ENCODE measurements around the gene IPO8. TPM values are rescaled to one million over a fixed set of nuclear protein-coding genes. Genes with fewer than 3 reads are reported as not detected.
A peak's percentile ranks its signal among the peaks of the same experiment; 100 is the strongest.

The IPO8 gene
- total RNA-seq, 1 donor from 2014 or later: 51.4 TPM

DNA sequence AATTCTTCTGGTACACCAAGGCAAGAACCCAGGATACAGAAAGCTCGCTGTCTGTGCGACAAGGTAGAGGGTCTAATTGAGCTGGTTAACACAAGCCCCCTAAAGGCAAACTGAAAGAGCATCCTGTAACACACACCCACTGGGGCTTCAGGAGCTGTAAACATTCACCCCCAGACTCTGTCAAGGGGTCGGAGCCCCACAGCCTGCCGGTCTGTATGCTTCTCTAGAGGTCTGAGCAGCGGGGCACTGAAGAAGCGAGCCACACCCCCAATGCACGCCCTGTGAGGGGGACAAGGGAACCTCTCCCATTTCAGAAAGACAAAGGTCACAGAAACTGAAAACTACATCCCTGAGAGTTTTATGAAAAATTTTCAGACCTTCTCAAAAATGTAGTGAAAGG is 1.3 kb upstream of the IPO8 start:
- Mint-ChIP-seq H3K9me3 (ENCODE audit: unreplicated experiment) (no peaks in the 10 kb centered on the region), H3K4me3 (ENCODE audit: unreplicated experiment) (no peak overlapping the region), H3K27me3 (ENCODE audit: unreplicated experiment) (no peaks in the 10 kb centered on the region), H3K4me1 (ENCODE audit: unreplicated experiment) (peaks cover 31% of the 10 kb centered on the region), H3K36me3 (ENCODE audit: unreplicated experiment) (no peaks in the 10 kb centered on the region), H3K27ac (ENCODE audit: unreplicated experiment) (no peak overlapping the region)
- TF ChIP-seq, protein P1, sequence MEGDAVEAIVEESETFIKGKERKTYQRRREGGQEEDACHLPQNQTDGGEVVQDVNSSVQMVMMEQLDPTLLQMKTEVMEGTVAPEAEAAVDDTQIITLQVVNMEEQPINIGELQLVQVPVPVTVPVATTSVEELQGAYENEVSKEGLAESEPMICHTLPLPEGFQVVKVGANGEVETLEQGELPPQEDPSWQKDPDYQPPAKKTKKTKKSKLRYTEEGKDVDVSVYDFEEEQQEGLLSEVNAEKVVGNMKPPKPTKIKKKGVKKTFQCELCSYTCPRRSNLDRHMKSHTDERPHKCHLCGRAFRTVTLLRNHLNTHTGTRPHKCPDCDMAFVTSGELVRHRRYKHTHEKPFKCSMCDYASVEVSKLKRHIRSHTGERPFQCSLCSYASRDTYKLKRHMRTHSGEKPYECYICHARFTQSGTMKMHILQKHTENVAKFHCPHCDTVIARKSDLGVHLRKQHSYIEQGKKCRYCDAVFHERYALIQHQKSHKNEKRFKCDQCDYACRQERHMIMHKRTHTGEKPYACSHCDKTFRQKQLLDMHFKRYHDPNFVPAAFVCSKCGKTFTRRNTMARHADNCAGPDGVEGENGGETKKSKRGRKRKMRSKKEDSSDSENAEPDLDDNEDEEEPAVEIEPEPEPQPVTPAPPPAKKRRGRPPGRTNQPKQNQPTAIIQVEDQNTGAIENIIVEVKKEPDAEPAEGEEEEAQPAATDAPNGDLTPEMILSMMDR (IDR thresholded peaks at IDR 0.05): no peak
- DNase-seq (ENCODE audit: extremely low spot score, unreplicated experiment): no peak

DNA sequence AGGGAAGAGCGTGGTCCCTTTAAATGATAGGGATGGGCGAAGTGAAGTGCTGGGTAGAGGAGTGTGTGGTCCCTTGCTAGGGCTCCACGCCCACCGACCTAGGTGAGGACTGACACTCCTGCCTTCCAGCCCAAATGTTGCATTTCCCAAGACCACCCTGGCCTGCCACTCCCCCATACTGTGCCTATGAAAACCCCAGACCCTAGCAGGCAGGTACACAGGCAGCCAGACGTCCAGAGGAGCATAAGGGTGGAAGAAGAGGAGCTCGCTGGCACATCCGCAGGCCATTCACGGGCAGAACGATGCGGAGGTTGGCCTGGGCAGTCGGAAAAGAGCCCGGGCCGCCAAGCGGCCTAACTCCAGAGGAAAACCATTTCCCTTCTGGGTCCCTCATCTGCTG is 817 bp upstream of the IPO8 start:
- Mint-ChIP-seq H3K27ac (ENCODE audit: unreplicated experiment) (no peak overlapping the region), H3K9me3 (ENCODE audit: unreplicated experiment) (no peaks in the 10 kb centered on the region), H3K4me3 (ENCODE audit: unreplicated experiment) (peak overlapping the region; percentile 95), H3K36me3 (ENCODE audit: unreplicated experiment) (no peaks in the 10 kb centered on the region), H3K4me1 (ENCODE audit: unreplicated experiment) (peaks cover 36% of the 10 kb centered on the region), H3K27me3 (ENCODE audit: unreplicated experiment) (no peaks in the 10 kb centered on the region)
- TF ChIP-seq, protein P1 (IDR thresholded peaks at IDR 0.05): no peak
- no peak for DNase-seq (ENCODE audit: extremely low spot score, unreplicated experiment)

DNA sequence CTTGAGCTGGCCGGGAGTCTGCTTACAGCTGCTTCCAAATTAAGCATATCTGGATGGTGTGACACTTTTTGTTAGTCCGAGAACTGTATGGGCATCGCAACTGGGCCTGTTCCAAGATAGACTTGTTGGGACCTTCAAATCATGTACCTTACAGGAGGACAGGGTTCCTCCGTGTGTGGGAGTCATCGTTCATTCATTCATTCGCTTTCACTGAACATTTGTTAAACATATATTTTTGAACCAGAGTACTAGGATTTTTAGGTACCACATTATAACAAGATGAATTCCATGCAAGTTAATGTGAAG is 387 bp upstream of the IPO8 start:
- H3K4me3 Mint-ChIP-seq (ENCODE audit: unreplicated experiment): peak overlapping the region; percentile 95
- H3K9me3 Mint-ChIP-seq (ENCODE audit: unreplicated experiment): no peaks in the 10 kb centered on the region
- TF ChIP-seq, protein P1 (IDR thresholded peaks at IDR 0.05): no peak
- H3K27me3 Mint-ChIP-seq (ENCODE audit: unreplicated experiment): no peaks in the 10 kb centered on the region
- H3K36me3 Mint-ChIP-seq (ENCODE audit: unreplicated experiment): no peaks in the 10 kb centered on the region
- no peak for DNase-seq (ENCODE audit: extremely low spot score, unreplicated experiment)
- peaks cover 40% of the 10 kb centered on the region for H3K4me1 Mint-ChIP-seq (ENCODE audit: unreplicated experiment)
- H3K27ac Mint-ChIP-seq (ENCODE audit: unreplicated experiment): peak overlapping the region; percentile 93

DNA sequence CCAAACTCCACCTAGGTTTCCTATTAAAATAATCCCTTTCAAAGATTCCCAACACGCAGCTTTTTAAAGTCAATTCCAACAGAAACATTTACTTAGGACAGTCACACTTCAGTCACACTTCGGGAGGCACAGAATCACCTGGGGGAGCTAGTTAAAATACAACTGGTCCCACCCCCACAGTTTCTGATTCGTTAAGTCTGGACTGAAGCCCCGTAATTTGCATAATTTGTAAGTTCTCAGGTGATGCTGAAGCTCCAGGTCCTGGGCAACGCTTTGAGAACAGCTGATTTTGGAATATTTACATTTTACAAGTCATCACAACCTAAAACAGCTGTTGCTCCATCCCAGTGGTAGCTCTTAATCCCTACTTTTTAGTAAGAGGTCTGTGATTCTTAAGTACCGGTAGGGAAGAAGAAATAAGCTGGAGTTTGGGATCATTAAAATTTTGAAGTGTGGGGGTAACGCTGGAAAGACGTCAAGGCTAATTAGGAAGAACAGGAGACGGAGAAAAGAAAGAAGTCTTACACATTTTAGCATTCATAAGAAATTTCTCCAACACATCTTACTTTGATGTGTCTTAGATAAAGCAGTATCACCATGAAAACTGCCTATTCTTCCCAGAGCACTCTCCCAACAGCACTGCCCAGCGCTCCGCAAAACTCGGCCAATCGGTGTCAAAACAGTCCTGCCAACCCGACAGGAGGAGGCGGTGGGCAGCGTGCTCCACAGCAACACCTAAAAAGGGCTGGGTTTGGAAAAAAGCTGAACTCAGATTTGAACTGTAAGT is 1.1 kb downstream of the IPO8 start:
- no peaks in the 10 kb centered on the region for H3K36me3 Mint-ChIP-seq (ENCODE audit: unreplicated experiment)
- no peak for DNase-seq (ENCODE audit: extremely low spot score, unreplicated experiment)
- H3K27ac Mint-ChIP-seq (ENCODE audit: unreplicated experiment): peak overlapping the region; percentile 85
- peaks cover 55% of the 10 kb centered on the region for H3K4me1 Mint-ChIP-seq (ENCODE audit: unreplicated experiment)
- H3K9me3 Mint-ChIP-seq (ENCODE audit: unreplicated experiment): no peaks in the 10 kb centered on the region
- peak overlapping the region; percentile 95 for H3K4me3 Mint-ChIP-seq (ENCODE audit: unreplicated experiment)
- no peaks in the 10 kb centered on the region for H3K27me3 Mint-ChIP-seq (ENCODE audit: unreplicated experiment)
- TF ChIP-seq, protein P1 (IDR thresholded peaks at IDR 0.05): no peak

DNA sequence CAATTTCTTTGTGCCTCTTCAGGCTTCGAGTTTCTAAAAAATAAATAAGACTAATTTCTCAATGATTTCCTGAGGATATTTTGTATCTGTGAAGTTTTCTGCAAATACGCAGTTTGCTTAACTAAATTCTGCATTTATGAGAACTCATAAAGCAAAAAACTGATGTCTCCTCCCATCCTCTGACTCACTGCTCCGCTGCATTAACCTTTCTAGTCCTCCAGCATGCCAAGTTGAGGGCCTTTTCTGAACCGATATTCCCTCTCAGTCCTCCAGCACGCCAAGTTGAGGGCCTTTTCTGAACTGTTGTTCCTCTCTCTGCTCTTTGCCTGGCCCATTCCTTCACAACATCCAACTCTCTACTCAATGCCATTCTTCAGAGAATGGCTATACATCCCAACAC is 3.2 kb downstream of the IPO8 start:
- Mint-ChIP-seq H3K27ac (ENCODE audit: unreplicated experiment) (no peak overlapping the region), H3K27me3 (ENCODE audit: unreplicated experiment) (no peaks in the 10 kb centered on the region), H3K4me1 (ENCODE audit: unreplicated experiment) (peaks cover 64% of the 10 kb centered on the region), H3K9me3 (ENCODE audit: unreplicated experiment) (no peaks in the 10 kb centered on the region), H3K36me3 (ENCODE audit: unreplicated experiment) (no peaks in the 10 kb centered on the region), H3K4me3 (ENCODE audit: unreplicated experiment) (no peak overlapping the region)
- TF ChIP-seq, protein P1 (IDR thresholded peaks at IDR 0.05): no peak
- no peak for DNase-seq (ENCODE audit: extremely low spot score, unreplicated experiment)

Measured in osteocyte (in vitro differentiated cells).